Central memory CD8-positive, alpha-beta T cell (primary cell): ENCODE measurements around the gene PRRX2.

Experiments used
- ATAC-seq: fragments of 150-1000 bp; cut with Tn5 transposase; replicated peaks from 2 replicates; pipeline ENCODE4 v1.10.0; 2022; ENCODE audit warnings: mild to moderate bottlenecking, moderate FRiP score, moderate number of reproducible peaks; ENCODE audit not compliant: poor library complexity, severe bottlenecking; ENCODE audit errors: extremely low read depth
- DNase-seq, 2 donors: peaks; one replicate each; pipeline ENCODE4 v3.0.0; 2021; ENCODE audit warnings: low spot score in 2 of 2
- H3K27ac Mint-ChIP-seq: one replicate; pipeline ENCODE4 v1.8.0; 2022; ENCODE audit warnings: low read depth, mild to moderate bottlenecking, moderate library complexity, mixed read lengths
- H3K27me3 Mint-ChIP-seq: one replicate; pipeline ENCODE4 v1.8.0; 2022; ENCODE audit warnings: mixed read lengths
- H3K36me3 Mint-ChIP-seq: one replicate; pipeline ENCODE4 v1.8.0; 2022; ENCODE audit warnings: mild to moderate bottlenecking, moderate library complexity, mixed read lengths; ENCODE audit not compliant: insufficient read depth
- H3K4me1 Mint-ChIP-seq: one replicate; pipeline ENCODE4 v1.8.0; 2022; ENCODE audit warnings: mixed read lengths
- H3K4me3 Mint-ChIP-seq: one replicate; pipeline ENCODE4 v1.8.0; 2022; ENCODE audit warnings: mild to moderate bottlenecking, moderate library complexity, mixed read lengths
- H3K9me3 Mint-ChIP-seq: one replicate; pipeline ENCODE4 v1.8.0; 2022; ENCODE audit warnings: mixed read lengths

PRRX2 gene

GRCh38 chr9:129666575-129666974 lies 1.1 kb downstream of the PRRX2 start:
- Mint-ChIP-seq H3K9me3 (no peaks in the 10 kb centered on the region), H3K36me3 (peaks cover 5% of the 10 kb centered on the region), H3K4me3 (no peak overlapping the region), H3K4me1 (peaks cover 5% of the 10 kb centered on the region), H3K27me3 (peaks cover 42% of the 10 kb centered on the region), H3K27ac (no peak overlapping the region)
- DNase-seq (no peak), ATAC-seq (no peak)

- Mint-ChIP-seq H3K4me1 (peaks cover 5% of the 10 kb centered on the region), H3K36me3 (peaks cover 5% of the 10 kb centered on the region), H3K27ac (no peak overlapping the region), H3K27me3 (peaks cover 47% of the 10 kb centered on the region), H3K4me3 (no peak overlapping the region), H3K9me3 (no peaks in the 10 kb centered on the region)
- DNase-seq (no peak), ATAC-seq (no peak)
Observed at GRCh38 chr9:129667378-129667777, 1.9 kb downstream of the PRRX2 start.

GRCh38 chr9:129667850-129668249 lies 2.4 kb downstream of the PRRX2 start:
- H3K9me3 Mint-ChIP-seq = no peaks in the 10 kb centered on the region
- H3K27me3 Mint-ChIP-seq = peaks cover 51% of the 10 kb centered on the region
- no peak for ATAC-seq
- no peak overlapping the region for H3K4me3 Mint-ChIP-seq
- H3K4me1 Mint-ChIP-seq = peaks cover 5% of the 10 kb centered on the region
- peaks cover 5% of the 10 kb centered on the region for H3K36me3 Mint-ChIP-seq
- H3K27ac Mint-ChIP-seq = no peak overlapping the region
- DNase-seq = no peak

- peaks cover 55% of the 10 kb centered on the region for H3K27me3 Mint-ChIP-seq
- H3K4me3 Mint-ChIP-seq = no peak overlapping the region
- DNase-seq (no peak), ATAC-seq (no peak)
- peaks cover 4% of the 10 kb centered on the region for H3K36me3 Mint-ChIP-seq
- H3K9me3 Mint-ChIP-seq = no peaks in the 10 kb centered on the region
- no peak overlapping the region for H3K27ac Mint-ChIP-seq
- peaks cover 5% of the 10 kb centered on the region for H3K4me1 Mint-ChIP-seq
Observed at GRCh38 chr9:129669141-129669718, 3.8 kb downstream of the PRRX2 start.

GRCh38 chr9:129669946-129670345 lies 4.5 kb downstream of the PRRX2 start:
- Mint-ChIP-seq H3K36me3 (peaks cover 3% of the 10 kb centered on the region), H3K27me3 (peaks cover 48% of the 10 kb centered on the region), H3K9me3 (no peaks in the 10 kb centered on the region), H3K4me1 (peaks cover 2% of the 10 kb centered on the region), H3K27ac (no peak overlapping the region), H3K4me3 (no peak overlapping the region)
- ATAC-seq (no peak), DNase-seq (no peak)

- Mint-ChIP-seq H3K27ac (no peak overlapping the region), H3K9me3 (no peaks in the 10 kb centered on the region), H3K4me1 (no peaks in the 10 kb centered on the region), H3K36me3 (peaks cover 3% of the 10 kb centered on the region), H3K4me3 (no peak overlapping the region), H3K27me3 (peaks cover 49% of the 10 kb centered on the region)
- DNase-seq (no peak), ATAC-seq (no peak)
Observed at GRCh38 chr9:129671065-129671464, 5.6 kb downstream of the PRRX2 start.

- H3K27ac Mint-ChIP-seq = no peak overlapping the region
- H3K9me3 Mint-ChIP-seq = no peaks in the 10 kb centered on the region
- H3K36me3 Mint-ChIP-seq = peaks cover 3% of the 10 kb centered on the region
- DNase-seq (no peak), ATAC-seq (no peak)
- no peak overlapping the region for H3K4me3 Mint-ChIP-seq
- H3K27me3 Mint-ChIP-seq = peaks cover 54% of the 10 kb centered on the region
- no peaks in the 10 kb centered on the region for H3K4me1 Mint-ChIP-seq
Observed at GRCh38 chr9:129671519-129671918, 6.1 kb downstream of the PRRX2 start.

- Mint-ChIP-seq H3K4me3 (no peak overlapping the region), H3K27me3 (peaks cover 57% of the 10 kb centered on the region), H3K36me3 (peaks cover 3% of the 10 kb centered on the region), H3K9me3 (no peaks in the 10 kb centered on the region), H3K4me1 (no peaks in the 10 kb centered on the region), H3K27ac (no peak overlapping the region)
- DNase-seq (no peak), ATAC-seq (no peak)
Observed at GRCh38 chr9:129672702-129673101, 7.3 kb downstream of the PRRX2 start.

- no peaks in the 10 kb centered on the region for H3K4me1 Mint-ChIP-seq
- peaks cover 3% of the 10 kb centered on the region for H3K36me3 Mint-ChIP-seq
- no peak overlapping the region for H3K27ac Mint-ChIP-seq
- ATAC-seq (no peak), DNase-seq (no peak)
- H3K27me3 Mint-ChIP-seq = peaks cover 59% of the 10 kb centered on the region
- H3K9me3 Mint-ChIP-seq = no peaks in the 10 kb centered on the region
- no peak overlapping the region for H3K4me3 Mint-ChIP-seq
Observed at GRCh38 chr9:129673602-129674001, 8.2 kb downstream of the PRRX2 start.

- ATAC-seq = no peak
- Mint-ChIP-seq H3K36me3 (peaks cover 1% of the 10 kb centered on the region), H3K4me1 (no peaks in the 10 kb centered on the region), H3K27ac (no peak overlapping the region), H3K27me3 (peaks cover 59% of the 10 kb centered on the region), H3K4me3 (no peak overlapping the region), H3K9me3 (no peaks in the 10 kb centered on the region)
- DNase-seq = no peak
Observed at GRCh38 chr9:129674229-129674628, 8.8 kb downstream of the PRRX2 start.

GRCh38 chr9:129675620-129676019 lies 10.2 kb downstream of the PRRX2 start:
- DNase-seq = no peak
- Mint-ChIP-seq H3K36me3 (no peaks in the 10 kb centered on the region), H3K4me1 (no peaks in the 10 kb centered on the region), H3K27ac (no peak overlapping the region), H3K9me3 (no peaks in the 10 kb centered on the region), H3K4me3 (no peak overlapping the region), H3K27me3 (peaks cover 55% of the 10 kb centered on the region)
- ATAC-seq = no peak

- Mint-ChIP-seq H3K4me3 (no peak overlapping the region), H3K36me3 (no peaks in the 10 kb centered on the region), H3K27ac (no peak overlapping the region), H3K4me1 (no peaks in the 10 kb centered on the region), H3K27me3 (peaks cover 60% of the 10 kb centered on the region), H3K9me3 (no peaks in the 10 kb centered on the region)
- DNase-seq = no peak
- ATAC-seq = no peak
Observed at GRCh38 chr9:129676287-129676686, 10.8 kb downstream of the PRRX2 start.

- no peak for DNase-seq
- Mint-ChIP-seq H3K36me3 (no peaks in the 10 kb centered on the region), H3K4me3 (no peak overlapping the region), H3K9me3 (no peaks in the 10 kb centered on the region), H3K27ac (no peak overlapping the region), H3K27me3 (peaks cover 61% of the 10 kb centered on the region), H3K4me1 (no peaks in the 10 kb centered on the region)
- no peak for ATAC-seq
Observed at GRCh38 chr9:129676975-129677374, 11.5 kb downstream of the PRRX2 start.

- no peak for ATAC-seq
- H3K27ac Mint-ChIP-seq = no peak overlapping the region
- H3K27me3 Mint-ChIP-seq = peaks cover 61% of the 10 kb centered on the region
Observed at GRCh38 chr9:129677456-129677855, 12.0 kb downstream of the PRRX2 start.

More at GRCh38 chr9:129677456-129677855, 12.0 kb downstream of the PRRX2 start:
- Mint-ChIP-seq H3K4me3 (no peak overlapping the region), H3K9me3 (no peaks in the 10 kb centered on the region), H3K4me1 (no peaks in the 10 kb centered on the region), H3K36me3 (no peaks in the 10 kb centered on the region)
- DNase-seq = no peak
